ENCODE data around the gene TBC1D14.

DNA sequence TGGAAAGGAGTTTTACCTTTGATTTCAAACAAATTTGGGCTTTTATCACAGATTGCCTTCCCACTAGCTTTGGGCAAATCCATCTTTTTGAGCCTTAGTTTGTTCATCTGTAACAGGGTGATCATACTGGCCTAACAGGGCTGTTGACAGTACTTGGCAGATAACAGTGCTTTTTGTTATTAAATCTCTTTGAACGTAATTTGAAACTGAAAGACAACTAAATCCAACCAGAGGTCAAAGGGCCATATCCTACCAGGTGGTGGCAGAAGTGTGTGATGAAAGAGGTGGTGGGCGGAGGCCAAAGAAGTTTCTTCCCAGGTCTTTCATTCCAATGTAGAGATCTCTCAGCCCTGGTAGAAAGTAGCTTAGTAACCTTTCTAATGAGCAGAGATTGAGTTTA is 98.3 kb downstream of the TBC1D14 start:
- TF ChIP-seq CTCF (IDR thresholded peaks at IDR 0.05): no peak
- TF ChIP-seq POLR2A (IDR thresholded peaks at IDR 0.05): no peak

Measured in heart left ventricle (tissue), 13 donors.